ENCODE measurements around the gene PCDHB8.
"Not testable (repeated sequence)": the region's sequence is repeated elsewhere in the genome, so short reads cannot be mapped to it uniquely, and the experiment has no call there.

DNA sequence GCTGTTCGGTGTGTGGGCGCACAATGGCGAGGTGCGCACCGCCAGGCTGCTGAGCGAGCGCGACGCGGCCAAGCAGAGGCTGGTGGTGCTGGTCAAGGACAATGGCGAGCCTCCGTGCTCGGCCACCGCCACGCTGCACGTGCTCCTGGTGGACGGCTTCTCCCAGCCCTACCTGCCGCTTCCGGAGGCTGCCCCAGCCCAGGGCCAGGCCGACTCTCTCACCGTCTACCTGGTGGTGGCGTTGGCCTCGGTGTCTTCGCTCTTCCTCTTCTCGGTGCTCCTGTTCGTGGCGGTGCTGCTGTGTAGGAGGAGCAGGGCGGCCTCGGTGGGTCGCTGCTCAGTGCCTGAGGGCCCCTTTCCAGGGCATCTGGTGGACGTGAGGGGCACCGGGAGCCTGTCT is 2.3 kb downstream of the PCDHB8 start:
- not testable (repeated sequence) for TF ChIP-seq CTCF (conservative IDR thresholded peaks at IDR 0.05; ENCODE audit: low read depth, low read length); EZH2 (IDR thresholded peaks at IDR 0.05; ENCODE audit: low read length, unreplicated experiment); EZH2phosphoT487 (IDR thresholded peaks at IDR 0.05; ENCODE audit: borderline replicate concordance, low read length)

Data from PC-3 (cell line).